ENCODE data around the gene SKAP2. TPM values are rescaled to one million over a fixed set of nuclear protein-coding genes. Genes with fewer than 3 reads are reported as not detected.
A peak's percentile ranks its signal among the peaks of the same experiment; 100 is the strongest.

SKAP2 gene
- total RNA-seq, 1 experiment from 2014 or later = 9.6 TPM

DNA sequence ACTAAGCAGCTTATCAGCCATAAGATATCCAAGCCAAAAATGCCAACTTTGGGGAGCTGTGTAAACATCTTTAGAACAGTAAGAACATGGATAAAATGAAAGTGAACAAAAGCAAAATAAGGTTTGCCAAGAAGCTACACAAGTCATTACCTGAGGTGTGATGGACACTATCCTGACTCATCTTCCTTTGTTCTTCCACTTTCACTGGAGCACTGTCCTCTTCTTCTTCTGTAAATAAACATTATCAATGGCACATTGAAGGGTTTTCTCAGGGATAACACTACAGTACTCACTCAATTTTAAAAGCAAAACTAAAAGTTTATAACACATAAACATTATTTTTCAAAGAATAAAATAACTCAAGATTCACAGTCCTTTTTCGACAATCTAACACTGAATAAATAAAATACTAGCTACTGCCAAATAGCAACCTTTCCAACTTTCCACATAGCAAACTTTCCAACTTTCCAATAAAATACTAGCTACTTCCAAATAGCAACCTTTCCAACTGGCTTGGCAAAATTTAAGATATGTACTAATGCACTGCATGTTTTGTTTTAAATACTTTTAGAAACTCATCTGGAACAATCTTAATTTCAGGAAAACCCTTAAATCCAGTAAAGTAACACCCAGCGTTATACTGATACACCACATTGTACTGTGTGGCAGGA is 174.1 kb downstream of the SKAP2 start:
- Histone ChIP-seq H3K36me3 (ENCODE audit: low read depth, low read length) (no peaks in the 10 kb centered on the region), H3K9me3 (ENCODE audit: low read length) (no peaks in the 10 kb centered on the region), H2AFZ (ENCODE audit: low read length) (no peak overlapping the region), H4K20me1 (ENCODE audit: low read length) (no peaks in the 10 kb centered on the region), H3K79me2 (ENCODE audit: low read length) (no peaks in the 10 kb centered on the region), H3K27me3 (ENCODE audit: low read length) (no peaks in the 10 kb centered on the region), H3K27ac (ENCODE audit: low read length) (no peak overlapping the region), H3K4me1 (ENCODE audit: insufficient read depth, low read length) (peaks cover 15% of the 10 kb centered on the region; the same call in 1 of the 2 replicates), H3K9ac (ENCODE audit: low read length) (no peak overlapping the region), H3F3A (ENCODE audit: low read length, unreplicated experiment) (no peaks in the 10 kb centered on the region), H3K4me2 (ENCODE audit: low read length) (no peak overlapping the region), H3K9me2 (replicated peaks; ENCODE audit: low read length) (no peaks in the 10 kb centered on the region), H3K4me3 (ENCODE audit: low read length) (no peak overlapping the region)
- TF ChIP-seq EZH2 (IDR thresholded peaks at IDR 0.05; ENCODE audit: low read length, unreplicated experiment) (no peak), CTCF (conservative IDR thresholded peaks at IDR 0.05; ENCODE audit: low read depth, low read length) (no peak), EZH2phosphoT487 (IDR thresholded peaks at IDR 0.05; ENCODE audit: borderline replicate concordance, low read length) (no peak)
- ChIA-PET CTCF (no interaction called here), POLR2A (ENCODE audit: unreplicated experiment) (no interaction called here)
- no TSS peak for BruUV-seq (replicated peaks)
- intact Hi-C loops (cut with micrococcal nuclease) = no loop called here
- DNase-seq (no peak), ATAC-seq (peak; percentile 31)

DNA sequence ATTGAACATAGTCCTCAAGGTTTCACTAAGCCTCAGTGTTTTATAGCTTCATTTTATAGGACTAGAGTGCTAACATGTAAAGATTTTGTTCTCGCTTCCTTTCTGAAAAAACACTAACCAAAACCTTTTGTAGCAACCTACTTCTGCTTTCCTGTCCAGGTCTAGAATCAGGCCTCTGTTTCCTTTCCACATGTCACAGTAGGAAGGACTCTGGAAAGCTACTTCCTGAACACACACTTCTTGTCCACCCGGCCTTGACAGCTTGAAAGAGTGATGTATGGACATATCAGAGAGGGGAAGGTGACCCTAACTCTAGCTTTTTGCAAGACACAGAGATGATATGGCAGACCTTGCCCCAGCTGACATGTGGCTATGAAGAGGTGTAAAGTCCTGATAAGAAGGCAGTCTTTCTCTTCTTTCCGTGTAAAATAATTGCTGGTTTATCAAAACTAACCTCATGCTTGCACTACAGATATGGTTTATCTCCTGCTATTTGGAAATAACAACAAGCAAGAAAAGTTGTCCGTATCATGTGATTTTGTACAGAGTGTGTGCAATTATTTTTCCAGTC is 175.4 kb downstream of the SKAP2 start:
- CTCF ChIA-PET = no interaction called here

More for the DNA sequence above, 175.4 kb downstream of the SKAP2 start:
- ATAC-seq (no peak), DNase-seq (no peak)
- no TSS peak for BruUV-seq (replicated peaks)
- Histone ChIP-seq H3K27me3 (ENCODE audit: low read length) (no peaks in the 10 kb centered on the region), H3K4me3 (ENCODE audit: low read length) (no peak overlapping the region), H3F3A (ENCODE audit: low read length, unreplicated experiment) (no peaks in the 10 kb centered on the region), H3K79me2 (ENCODE audit: low read length) (no peaks in the 10 kb centered on the region), H3K27ac (ENCODE audit: low read length) (no peak overlapping the region), H3K9me3 (ENCODE audit: low read length) (no peaks in the 10 kb centered on the region), H4K20me1 (ENCODE audit: low read length) (no peaks in the 10 kb centered on the region), H3K36me3 (ENCODE audit: low read depth, low read length) (no peaks in the 10 kb centered on the region), H3K9me2 (replicated peaks; ENCODE audit: low read length) (no peaks in the 10 kb centered on the region), H3K9ac (ENCODE audit: low read length) (no peak overlapping the region), H2AFZ (ENCODE audit: low read length) (no peak overlapping the region), H3K4me1 (ENCODE audit: insufficient read depth, low read length) (peaks cover 15% of the 10 kb centered on the region; the same call in 1 of the 2 replicates), H3K4me2 (ENCODE audit: low read length) (no peak overlapping the region)
- POLR2A ChIA-PET (ENCODE audit: unreplicated experiment) = interaction anchor here (0.6 kb wide), 1 partner anchor 25 kb away, joined by 4 read pairs; no protein-coding TSS in a partner anchor
- no peak for TF ChIP-seq EZH2phosphoT487 (IDR thresholded peaks at IDR 0.05; ENCODE audit: borderline replicate concordance, low read length)
- TF ChIP-seq EZH2 (IDR thresholded peaks at IDR 0.05; ENCODE audit: low read length, unreplicated experiment) = no peak
- TF ChIP-seq CTCF (conservative IDR thresholded peaks at IDR 0.05; ENCODE audit: low read depth, low read length) = no peak
- intact Hi-C loops (cut with micrococcal nuclease) = no loop called here
